HFF-Myc (cell line): ENCODE measurements around the gene USP26.
"Not testable (repeated sequence)": the region's sequence is repeated elsewhere in the genome, so short reads cannot be mapped to it uniquely, and the experiment has no call there.

Experiments
- DNase-seq: peaks from one replicate; pipeline ENCODE4 v3.0.0-alpha.2; 2011; ENCODE audit warnings: low read depth; ENCODE audit errors: extremely low read depth
- H3K4me3 ChIP-seq: replicated peaks from 2 replicates; pipeline ENCODE4 v1.5.1; 2011; ENCODE audit warnings: low read depth, mild to moderate bottlenecking, control low read depth, low read length
- TF ChIP-seq, protein P1 (sequence below): IDR thresholded peaks from 2 replicates; pipeline ENCODE4 v1.5.1; 2012; ENCODE audit warnings: mild to moderate bottlenecking, low read depth, low read length, control low read depth; ENCODE audit errors: missing control alignments

USP26 gene

DNA sequence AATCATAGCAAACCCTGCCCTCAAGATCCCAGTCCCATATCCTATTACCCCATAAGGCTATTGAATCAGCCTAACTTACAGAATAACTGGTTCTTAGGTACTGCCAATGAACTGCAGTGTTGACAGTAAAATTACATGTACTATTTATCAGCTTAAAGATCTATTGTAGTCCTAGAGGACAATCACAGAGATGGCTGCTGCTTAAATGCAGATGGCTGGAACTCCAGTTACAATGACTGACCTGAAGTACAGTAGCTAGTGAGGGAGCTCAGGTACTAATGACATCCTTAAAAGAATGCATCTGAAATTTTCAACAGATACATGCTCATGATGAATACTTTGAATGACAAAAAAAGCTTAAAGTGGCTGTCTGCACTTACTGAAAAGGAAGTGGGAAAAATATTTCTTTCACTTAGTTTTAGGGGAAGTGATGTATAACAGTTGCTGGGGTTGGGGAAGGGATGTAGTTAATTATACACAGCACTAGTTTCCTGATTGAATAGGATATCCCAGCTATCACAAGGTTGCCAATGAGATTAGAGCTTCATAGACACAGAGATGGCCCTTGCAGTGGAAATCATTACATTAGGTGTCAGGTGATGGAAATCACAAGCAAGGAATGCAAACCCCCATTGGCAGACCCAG lies 42.0 kb downstream of the USP26 start:
- TF ChIP-seq, protein P1, sequence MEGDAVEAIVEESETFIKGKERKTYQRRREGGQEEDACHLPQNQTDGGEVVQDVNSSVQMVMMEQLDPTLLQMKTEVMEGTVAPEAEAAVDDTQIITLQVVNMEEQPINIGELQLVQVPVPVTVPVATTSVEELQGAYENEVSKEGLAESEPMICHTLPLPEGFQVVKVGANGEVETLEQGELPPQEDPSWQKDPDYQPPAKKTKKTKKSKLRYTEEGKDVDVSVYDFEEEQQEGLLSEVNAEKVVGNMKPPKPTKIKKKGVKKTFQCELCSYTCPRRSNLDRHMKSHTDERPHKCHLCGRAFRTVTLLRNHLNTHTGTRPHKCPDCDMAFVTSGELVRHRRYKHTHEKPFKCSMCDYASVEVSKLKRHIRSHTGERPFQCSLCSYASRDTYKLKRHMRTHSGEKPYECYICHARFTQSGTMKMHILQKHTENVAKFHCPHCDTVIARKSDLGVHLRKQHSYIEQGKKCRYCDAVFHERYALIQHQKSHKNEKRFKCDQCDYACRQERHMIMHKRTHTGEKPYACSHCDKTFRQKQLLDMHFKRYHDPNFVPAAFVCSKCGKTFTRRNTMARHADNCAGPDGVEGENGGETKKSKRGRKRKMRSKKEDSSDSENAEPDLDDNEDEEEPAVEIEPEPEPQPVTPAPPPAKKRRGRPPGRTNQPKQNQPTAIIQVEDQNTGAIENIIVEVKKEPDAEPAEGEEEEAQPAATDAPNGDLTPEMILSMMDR: no peak

DNA sequence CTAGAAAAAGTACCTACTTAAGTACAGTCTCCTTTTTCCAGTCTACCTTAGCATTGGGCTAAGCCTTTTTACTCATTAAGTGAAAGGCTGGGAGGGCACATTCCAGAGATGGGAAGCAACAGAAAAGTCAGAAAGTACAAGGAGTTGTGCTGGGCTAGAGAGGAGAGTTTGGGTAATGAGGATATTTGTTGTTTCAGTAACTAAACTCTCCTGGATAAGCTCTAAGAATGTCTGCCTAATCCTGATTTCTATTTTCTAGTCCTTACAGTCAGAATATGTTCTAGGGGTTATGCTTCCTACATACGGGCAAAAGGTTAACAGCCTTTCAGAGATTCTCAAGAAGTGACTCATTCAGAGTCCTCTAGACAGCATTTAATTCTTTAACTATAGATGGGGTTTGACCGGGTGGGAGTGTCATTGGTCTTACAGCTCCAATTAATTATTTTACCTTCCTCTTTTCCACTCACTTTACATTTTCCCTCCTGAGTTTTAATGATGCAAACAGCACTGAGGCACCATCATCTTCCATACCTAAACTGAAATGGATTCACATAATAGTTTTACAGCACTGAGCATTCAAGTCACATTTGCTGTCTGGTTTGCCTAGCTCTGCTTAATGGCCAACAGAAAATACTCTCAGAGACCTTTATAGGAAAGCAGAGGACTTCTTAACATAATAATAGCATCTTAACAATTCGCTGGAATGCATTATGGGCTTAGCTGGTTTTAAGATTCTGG lies 42.9 kb downstream of the USP26 start:
- TF ChIP-seq, protein P1: no peak
- DNase-seq: no peak
- no peak overlapping the region for H3K4me3 ChIP-seq

More for the DNA sequence above, 42.0 kb downstream of the USP26 start:
- no peak for DNase-seq
- H3K4me3 ChIP-seq: no peak overlapping the region

- DNase-seq: no peak
- TF ChIP-seq, protein P1: no peak
Measured at GRCh38 chrX:133048751-133049150, 48.2 kb downstream of the USP26 start.

DNA sequence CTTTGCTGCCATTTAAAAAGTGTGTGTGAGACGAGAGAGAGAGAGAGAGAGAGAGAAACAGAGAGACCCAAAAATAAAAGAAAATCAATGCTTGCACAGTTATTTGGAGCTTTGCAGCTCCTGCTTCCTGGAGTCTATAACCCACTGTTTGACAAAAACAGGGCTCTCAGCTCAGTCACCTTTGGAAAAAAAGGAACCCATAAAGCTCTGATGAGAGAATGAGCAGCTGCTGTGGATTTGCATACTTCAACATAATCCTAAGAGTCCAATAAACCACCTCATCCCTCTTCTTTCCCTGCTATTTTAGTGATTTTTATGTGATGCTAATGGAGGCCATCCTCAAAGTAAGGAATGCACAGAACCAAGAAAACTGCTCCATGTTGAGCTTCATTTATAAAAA lies 50.3 kb downstream of the USP26 start:
- DNase-seq: no peak
- no peak overlapping the region for H3K4me3 ChIP-seq
- TF ChIP-seq, protein P1: no peak

More at GRCh38 chrX:133048751-133049150, 48.2 kb downstream of the USP26 start:
- H3K4me3 ChIP-seq: no peak overlapping the region

DNA sequence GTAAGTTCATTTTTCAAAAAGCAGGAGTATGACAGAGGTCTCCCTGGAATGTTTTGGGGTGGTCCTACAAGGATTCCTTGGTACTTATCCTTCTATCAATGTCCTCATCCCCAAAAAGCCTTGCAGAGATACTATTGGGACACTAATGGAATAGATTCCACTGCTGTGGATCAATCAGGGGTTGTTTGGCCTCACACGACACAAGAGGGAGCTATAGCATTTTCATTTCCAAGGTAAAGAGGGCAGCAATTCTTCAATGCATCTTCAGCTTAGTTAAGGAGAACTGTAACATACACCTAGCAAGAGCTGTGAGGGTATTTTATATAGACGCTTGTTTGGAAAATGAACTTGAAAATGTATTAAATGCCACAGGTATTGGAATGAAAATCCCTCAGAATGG lies 50.9 kb downstream of the USP26 start:
- TF ChIP-seq, protein P1: no peak
- H3K4me3 ChIP-seq: no peak overlapping the region
- DNase-seq: no peak

GRCh38 chrX:133044145-133044786 lies 52.6 kb downstream of the USP26 start:
- DNase-seq, H3K4me3 ChIP-seq: not testable (repeated sequence)

- TF ChIP-seq, protein P1: no peak
Measured at GRCh38 chrX:133042260-133042659, 54.6 kb downstream of the USP26 start.

More at GRCh38 chrX:133042260-133042659, 54.6 kb downstream of the USP26 start:
- DNase-seq: no peak
- no peak overlapping the region for H3K4me3 ChIP-seq
